GM19035 (cell line): ENCODE measurements around the gene CAMLG.

Experiments used
- ATAC-seq: cut with Tn5 transposase; IDR thresholded peaks from one replicate; pipeline ENCODE4 v1.9.1; 2021; ENCODE audit not compliant: unreplicated experiment

Gene CAMLG

DNA sequence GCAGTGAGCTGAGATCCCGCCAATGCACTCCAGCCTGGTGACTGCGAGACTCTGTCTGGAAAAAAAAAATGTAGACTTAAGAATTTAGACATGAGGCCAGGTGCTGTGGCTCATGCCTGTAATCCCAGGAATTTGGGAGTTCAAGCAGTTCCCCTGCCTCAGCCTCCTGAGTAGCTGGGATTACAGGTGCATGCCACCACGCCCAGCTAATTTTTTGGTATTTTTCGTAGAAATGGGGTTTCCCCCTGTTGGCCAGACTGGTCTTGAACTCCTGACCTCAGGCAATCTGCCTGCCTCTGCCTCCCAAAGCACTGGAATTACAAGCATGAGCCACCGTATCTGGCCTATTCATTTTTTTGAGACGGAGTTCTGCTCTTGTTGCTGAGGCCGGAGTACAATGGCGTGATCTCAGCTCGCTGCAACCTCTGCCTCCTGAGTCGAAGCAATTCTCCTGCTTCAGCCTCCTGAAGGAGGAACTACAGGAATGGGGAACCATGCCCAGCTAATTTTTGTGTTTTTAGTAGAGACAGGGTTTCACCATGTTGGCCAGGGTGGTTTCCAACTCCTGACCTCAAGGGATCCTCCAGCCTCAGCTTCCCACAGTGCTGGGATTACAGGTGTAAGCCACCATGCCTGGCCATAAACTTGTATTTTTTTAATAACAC is 34.2 kb downstream of the CAMLG start:
- no peak for ATAC-seq

DNA sequence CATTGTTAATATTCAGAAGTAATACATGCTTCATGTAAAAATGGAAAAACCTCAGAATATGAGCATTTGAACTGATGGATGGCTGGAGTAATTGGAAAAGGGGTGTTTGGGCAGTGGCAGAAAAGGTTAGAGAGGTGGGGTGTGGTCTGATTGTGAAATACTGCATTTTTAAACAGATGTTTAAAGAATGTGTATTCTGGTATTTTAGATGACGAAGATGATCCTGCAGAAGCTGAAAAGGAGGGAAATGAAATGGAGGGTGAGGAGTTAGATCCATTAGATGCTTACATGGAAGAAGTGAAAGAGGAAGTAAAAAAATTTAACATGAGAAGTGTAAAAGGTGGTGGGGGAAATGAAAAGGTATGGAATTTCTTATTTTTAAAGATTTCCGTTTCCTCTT is 39.0 kb downstream of the CAMLG start:
- no peak for ATAC-seq

DNA sequence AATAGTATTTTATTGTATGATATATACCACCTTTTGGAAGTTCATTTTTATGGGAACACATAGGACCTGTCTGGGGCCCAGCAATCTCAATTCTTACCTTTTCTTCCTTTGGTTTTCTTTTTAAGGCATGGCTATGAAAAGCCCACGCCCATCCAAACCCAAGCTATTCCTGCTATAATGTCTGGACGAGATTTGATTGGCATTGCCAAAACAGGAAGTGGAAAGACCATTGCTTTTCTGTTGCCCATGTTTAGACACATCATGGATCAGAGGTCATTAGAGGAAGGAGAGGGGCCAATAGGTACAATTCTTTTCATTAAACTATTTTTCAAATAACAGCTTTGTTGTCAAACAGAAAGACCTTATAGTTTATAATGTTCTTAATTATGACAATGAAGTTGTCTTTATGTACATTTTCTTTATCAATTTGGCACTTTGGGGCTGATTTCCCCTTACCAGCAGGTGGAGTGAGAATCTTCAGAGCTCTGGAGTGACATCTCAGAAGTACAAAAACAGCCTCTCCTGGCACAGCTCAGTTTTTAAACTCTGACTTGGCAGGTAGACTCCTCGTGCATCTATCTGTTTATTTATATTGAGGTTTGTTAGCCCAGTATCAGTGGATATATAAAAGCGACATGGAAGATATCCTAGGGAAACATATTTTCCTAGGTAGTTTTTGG is 46.0 kb downstream of the CAMLG start:
- no peak for ATAC-seq

DNA sequence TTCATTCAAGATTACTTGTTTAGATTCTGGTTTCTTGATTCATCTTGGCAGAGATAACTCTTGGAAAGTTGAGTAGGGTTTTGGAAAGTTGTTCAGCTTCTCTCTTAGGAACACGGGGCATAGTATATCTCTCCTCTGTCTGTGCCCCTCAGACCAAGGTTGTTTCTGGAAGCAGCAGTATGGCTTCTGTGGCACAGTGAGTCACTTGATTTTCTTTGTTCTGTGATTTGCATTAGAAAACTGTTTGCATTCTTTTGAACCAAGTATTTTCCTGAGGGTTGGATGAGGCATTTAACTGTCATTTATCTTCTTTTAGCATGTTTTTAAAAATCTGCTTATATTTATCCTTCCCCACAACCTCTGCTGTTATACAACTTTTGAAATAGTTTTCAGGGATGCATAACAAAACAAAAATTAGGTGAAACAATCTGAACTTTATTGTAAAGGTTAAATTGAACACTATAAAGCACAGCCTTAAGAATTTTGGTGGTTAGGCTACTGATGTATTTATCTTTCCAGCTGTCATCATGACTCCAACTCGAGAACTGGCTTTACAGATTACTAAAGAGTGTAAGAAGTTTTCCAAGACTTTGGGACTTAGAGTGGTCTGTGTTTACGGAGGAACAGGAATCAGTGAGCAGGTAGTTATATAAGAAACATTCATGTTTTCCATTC is 46.7 kb downstream of the CAMLG start:
- ATAC-seq, result no peak

DNA sequence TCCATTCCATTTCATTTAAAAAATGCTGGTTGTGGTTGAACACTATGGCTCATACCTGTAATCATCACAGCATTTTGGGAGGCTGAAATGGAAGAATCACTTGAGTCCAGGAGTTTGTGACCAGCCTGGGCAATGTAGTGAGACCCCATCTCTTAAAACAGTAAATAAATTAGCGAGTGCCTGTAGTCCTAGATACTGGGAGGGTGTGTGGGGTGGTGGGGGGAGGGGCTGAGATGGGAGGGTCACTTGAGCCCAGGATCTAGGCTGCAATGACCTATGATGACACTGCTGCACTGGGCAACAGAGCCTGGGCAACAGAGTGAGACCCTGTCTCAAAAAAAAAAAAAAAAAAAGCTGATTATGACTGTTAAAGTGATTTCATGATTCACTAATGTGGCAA is 49.3 kb downstream of the CAMLG start:
- ATAC-seq, result no peak

DNA sequence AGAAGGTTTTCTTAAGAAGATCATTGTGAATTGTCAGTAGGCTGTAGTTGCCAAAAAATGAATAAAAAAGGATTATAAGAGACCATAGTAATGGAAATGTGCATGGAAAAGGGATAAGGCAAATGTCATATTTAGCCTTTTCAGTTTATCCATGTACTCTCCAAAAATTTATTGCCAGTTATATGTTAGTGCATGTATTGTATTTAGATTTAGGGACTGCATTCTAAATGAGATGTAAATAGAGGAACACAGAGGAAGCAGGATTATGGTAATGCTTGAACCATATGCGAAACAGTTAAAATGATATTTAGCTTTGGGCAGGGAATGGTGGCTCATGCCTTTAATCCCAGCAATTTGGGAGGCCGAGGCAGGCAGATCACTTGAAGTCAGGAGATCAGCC is 53.2 kb downstream of the CAMLG start:
- no peak for ATAC-seq

DNA sequence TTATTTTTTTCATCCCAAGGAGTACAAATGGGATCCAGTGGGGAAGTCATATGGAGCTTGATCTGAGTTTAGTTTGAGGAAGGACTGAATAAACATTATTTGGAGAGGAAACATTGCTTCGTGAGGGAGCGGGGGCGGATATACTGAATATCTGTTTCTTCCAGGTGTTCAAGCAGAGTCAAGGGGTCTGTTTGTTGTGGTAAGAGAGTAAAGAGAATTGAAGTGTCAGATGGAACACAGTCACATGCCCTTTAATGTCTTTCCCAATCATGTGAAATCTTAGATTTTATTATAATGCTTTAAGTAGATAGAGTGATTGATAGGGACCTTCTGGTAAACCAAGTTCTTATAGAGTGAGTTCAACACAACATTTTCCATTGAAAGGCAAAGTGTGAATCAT is 53.9 kb downstream of the CAMLG start:
- ATAC-seq, result no peak

DNA sequence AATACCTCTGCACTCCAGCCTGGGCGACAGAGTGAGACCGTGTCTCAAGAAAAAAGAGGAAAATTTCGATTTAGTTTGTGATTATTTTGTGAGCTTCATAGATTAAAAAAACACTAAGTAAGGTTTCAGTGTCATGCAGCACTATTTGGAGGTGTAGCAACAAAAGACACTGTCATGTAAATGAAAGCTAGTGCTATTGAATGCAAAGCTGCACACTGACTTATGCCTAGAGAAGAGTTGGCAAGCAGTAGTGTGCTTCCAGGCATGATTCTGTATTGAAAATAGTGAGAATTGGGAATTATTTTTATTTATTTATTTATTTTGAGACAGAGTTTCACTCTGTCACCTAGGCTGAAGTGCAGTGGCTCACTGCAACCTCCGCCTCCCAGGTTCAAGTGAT is 54.8 kb downstream of the CAMLG start:
- no peak for ATAC-seq

DNA sequence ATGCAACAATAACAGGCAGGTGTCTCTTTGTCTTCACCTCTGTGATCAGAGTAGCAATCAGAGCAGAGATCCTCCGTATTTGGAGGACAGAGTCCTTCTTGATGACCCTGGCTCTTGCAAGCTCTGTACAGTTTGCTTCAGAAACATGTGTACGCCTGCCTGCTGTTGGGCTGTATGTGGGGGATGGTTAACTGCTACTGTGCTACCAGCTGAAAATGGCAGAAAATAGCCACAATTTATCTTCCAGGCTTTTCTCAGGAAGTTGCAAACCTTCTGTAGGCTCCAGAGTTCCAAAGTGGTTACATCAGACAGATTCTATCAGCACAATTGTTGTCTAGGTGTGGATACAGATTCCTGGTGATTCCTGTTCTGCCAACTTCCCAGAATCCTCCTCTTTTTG is 55.7 kb downstream of the CAMLG start:
- no peak for ATAC-seq

DNA sequence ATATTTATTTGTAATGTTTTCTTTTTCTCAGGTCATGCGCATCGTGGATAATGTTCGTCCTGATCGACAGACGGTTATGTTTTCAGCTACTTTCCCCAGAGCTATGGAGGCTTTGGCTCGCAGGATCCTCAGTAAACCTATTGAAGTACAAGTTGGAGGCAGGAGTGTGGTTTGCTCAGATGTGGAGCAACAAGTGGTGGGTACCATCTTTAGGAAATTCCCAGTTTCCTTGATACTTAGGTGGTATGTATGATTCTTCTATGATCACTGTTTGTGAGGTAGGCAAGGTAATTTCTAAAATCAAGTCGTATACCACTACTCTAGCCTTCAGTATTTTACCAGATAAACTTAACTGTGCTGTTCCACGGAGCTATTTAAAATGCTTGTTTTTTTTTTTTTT is 56.5 kb downstream of the CAMLG start:
- ATAC-seq, result no peak

DNA sequence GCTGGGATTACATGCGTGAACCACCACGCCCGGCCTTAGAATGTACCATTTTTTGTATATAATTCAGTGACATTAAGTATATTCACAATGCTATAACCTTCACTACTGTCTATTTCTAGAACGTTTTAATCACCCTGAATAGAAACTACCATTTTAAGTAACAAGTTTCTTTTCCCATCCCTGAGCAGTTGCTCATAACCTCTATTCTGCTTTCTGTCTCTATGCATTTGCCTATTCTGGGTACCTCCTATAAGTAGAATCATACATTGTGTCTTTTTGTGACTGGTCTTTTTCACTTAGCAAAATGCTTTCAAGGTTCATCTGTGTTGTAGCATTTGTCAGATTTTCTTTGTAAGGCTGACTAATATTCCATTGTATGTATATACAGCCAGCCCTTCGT is 60.1 kb downstream of the CAMLG start:
- no peak for ATAC-seq
